KOPT-K1 (cell line): ENCODE results near the gene ANKS1A.

ENCODE experiments used
- H3K27ac ChIP-seq: fragments of 200-600 bp; sonication (generic); 2 replicates; pipeline ENCODE4 v1.5.1; 2016; ENCODE audit warnings: antibody characterized with exemption, mild to moderate bottlenecking, low read depth, low read length; ENCODE audit not compliant: poor library complexity, severe bottlenecking
- H3K36me3 ChIP-seq: fragments of 200-600 bp; sonication (generic); 2 replicates; pipeline ENCODE4 v1.5.1; 2017; ENCODE audit warnings: antibody characterized with exemption, mild to moderate bottlenecking, low read length, moderate library complexity; ENCODE audit not compliant: insufficient read depth
- H3K9me3 ChIP-seq: fragments of 200-600 bp; sonication (generic); 2 replicates; pipeline ENCODE4 v1.5.1; 2017; ENCODE audit warnings: antibody characterized with exemption, low read length, mild to moderate bottlenecking; ENCODE audit not compliant: insufficient read depth, poor library complexity, severe bottlenecking

The ANKS1A gene

GRCh38 chr6:35046103-35046502 is 157.0 kb downstream of the ANKS1A start:
- no peaks in the 10 kb centered on the region for H3K36me3 ChIP-seq
- no peak overlapping the region for H3K27ac ChIP-seq
- no peaks in the 10 kb centered on the region for H3K9me3 ChIP-seq

DNA sequence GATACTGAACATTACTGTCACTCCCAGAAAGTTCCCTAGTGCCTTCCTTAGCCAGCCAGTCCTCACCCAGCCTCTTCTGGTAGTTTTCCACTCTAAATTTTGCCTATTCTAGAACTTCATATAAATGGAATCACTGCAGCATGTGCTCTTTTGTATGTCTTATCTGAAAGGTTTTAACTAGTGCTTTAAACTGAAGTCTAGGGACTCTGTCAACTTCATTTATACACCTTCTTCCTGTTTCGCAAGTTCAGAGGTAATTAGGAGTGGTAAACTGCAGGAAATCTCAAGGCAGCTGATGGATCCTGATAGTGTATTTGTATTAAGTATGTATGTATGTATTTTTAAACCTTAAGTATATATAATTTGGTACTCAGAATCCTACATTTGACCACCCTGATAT is 157.8 kb downstream of the ANKS1A start:
- Histone ChIP-seq H3K27ac (peak overlapping the region; percentile 54), H3K36me3 (no peaks in the 10 kb centered on the region), H3K9me3 (no peaks in the 10 kb centered on the region)

DNA sequence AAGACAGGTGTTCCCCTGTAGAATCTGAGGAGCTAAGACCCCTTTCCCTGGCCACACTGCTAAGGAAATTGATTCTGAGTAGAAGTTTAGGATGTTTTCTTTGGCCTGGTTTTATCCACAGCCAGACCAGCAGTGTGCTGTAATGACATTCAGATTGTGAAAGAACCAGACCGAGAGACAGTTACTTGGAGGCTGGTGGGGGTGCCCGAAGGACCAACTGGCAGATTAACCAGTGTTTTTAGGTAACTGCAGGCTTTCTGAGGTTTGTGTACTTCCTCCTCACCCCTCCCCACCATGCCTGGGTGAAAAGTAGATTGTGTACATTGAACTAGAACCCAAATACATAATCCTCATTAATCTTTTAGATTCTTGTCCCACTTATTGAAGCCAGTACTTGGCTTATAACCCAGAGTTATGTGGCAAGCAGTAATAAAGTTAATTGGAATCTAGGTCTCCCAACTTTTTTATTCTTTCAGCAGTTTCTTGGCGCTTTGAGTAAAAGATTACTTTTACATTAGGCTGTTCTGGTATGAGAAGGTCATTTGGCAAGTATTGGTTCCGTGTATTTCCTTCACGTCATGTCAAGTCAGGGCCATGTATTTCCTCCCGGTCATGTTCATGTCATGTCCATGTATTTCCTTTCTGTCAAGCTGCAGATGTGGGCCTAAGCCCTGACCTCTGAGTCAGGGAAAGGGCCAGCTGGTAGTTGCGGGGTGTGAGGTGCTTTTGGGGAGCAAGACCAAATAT is 158.4 kb downstream of the ANKS1A start:
- Histone ChIP-seq H3K27ac (peak overlapping the region; percentile 54), H3K36me3 (no peaks in the 10 kb centered on the region), H3K9me3 (no peaks in the 10 kb centered on the region)

DNA sequence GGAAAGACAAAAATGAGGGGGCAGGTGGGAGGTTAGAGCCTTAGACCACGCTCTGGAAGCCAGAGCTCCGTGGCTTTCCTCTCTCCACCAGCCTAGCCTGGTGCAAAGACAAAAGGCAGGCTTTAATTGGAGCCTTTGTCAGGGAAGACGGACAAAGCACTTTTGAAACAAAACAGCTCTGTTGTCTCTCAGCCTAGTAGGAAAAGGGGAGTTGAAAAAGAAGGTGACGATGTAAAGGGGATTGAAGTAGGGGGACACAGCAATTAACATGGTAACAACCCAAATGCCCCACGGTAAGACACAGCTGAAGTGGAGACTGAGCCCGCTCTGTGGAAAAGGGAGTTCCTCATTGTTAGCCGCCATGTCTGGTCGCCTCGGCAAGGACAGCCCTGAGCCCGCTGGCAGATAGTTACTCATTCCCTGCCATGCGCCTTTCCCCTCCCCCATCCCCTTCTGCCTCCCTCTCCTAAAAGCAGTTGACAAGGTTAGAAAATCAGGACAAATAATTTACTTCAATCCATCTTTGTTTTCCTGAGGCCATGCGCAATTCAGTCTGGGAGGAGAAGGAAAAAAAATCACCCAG is 159.1 kb downstream of the ANKS1A start:
- no peaks in the 10 kb centered on the region for H3K36me3 ChIP-seq
- H3K27ac ChIP-seq = peak overlapping the region; percentile 54
- H3K9me3 ChIP-seq = no peaks in the 10 kb centered on the region

DNA sequence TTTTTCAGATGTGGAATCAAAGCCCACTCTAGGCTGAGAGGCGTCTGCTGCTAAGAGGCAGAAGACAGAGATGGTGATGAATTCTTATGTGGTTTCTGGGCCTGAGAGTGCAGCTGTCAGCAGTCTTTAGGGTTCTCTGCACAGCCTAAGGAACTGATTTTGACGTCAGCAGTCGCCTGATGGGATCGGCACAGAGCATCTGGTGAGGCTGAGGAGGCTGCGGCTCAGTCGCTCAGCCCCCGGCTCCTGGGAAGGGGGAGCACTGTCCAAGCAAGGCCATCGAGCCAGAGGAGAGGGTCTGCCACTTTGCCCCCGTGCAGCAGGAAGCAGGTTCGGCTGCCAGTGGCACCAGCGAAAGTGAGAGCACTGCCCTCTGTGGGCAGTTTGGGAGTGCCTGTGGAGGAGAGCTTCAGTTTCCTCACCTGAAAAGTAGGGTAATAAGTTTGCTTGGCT is 159.6 kb downstream of the ANKS1A start:
- Histone ChIP-seq H3K36me3 (no peaks in the 10 kb centered on the region), H3K9me3 (no peaks in the 10 kb centered on the region), H3K27ac (peak overlapping the region; percentile 54)

DNA sequence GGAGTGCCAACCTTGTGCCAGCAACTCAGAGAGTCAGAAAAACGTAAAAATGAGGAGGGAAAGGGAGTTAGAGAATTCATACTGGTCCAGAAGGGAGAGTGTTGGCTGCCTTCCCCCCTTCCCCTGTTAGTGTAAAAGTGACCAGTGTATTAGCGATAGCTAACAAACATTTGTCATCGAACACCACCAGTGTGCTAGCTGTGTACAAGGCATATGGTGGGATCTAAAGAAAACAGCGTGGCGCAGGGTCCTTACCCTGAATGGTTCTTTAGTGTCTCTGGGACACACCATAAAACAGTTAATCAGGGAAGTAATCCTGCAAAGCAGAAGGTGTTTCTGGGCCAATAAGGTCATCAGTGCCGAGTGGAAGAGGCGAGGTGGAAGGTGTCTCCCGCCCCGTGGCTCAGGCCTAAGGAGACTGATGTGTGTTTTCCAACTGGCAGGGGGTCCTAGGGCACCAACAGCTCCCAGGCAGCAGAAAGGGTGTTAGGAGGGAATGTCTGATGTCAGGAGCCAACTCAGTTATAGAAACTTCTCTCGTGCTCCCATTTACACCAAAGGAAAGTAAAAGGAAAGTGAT is 160.2 kb downstream of the ANKS1A start:
- peak overlapping the region; percentile 54 for H3K27ac ChIP-seq
- no peaks in the 10 kb centered on the region for H3K36me3 ChIP-seq
- no peaks in the 10 kb centered on the region for H3K9me3 ChIP-seq

GRCh38 chr6:35049900-35050756 is 161.1 kb downstream of the ANKS1A start:
- no peaks in the 10 kb centered on the region for H3K9me3 ChIP-seq
- no peaks in the 10 kb centered on the region for H3K36me3 ChIP-seq
- peak overlapping the region; percentile 54 for H3K27ac ChIP-seq

DNA sequence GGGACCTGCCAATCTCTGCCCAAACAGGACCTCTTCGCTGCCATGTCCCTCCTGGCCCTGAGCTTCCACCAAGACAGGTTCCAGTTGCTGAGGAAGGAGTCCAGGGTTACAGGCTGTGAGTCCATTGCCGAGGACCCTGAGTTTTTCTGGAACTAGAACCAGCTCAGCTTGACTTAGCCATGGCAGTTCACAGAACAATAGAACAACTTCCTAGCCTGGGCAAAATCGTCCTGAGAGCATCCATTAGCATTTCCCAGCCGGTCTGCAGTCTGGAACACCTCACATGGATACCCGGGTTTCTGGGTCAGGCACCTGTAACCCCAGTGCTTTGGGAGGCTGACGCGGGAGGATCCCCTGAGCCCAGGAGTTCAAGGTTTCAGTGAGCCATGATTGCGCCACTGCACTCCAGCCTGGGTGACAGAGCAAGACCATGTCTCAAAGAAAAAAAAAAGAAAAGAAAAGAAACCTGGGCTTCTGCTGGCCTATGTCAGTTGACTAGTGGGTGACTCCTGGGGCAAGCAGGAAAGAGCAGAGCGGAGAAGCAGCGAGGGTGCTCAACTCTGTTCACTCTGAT is 161.8 kb downstream of the ANKS1A start:
- peak overlapping the region; percentile 54 for H3K27ac ChIP-seq
- no peaks in the 10 kb centered on the region for H3K9me3 ChIP-seq
- no peaks in the 10 kb centered on the region for H3K36me3 ChIP-seq

DNA sequence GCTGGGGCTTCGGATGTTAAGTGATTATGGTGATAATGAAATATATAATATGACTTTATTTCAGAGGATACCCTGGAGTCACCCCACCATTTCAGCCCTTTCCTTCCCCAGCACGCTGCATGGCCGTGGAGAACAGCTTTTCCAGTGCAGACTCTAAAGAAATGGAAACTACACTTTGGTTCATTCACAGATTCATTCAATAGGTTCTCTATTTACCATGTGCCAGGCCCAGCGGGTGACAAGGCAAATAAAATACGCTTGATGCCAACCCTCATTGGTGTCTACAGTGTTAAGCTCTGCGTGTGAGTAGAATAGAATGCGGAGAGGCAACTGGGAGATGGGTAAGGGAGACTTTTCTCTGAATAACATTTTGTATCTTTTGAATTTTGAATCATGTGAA is 162.3 kb downstream of the ANKS1A start:
- Histone ChIP-seq H3K9me3 (no peaks in the 10 kb centered on the region), H3K27ac (no peak overlapping the region), H3K36me3 (no peaks in the 10 kb centered on the region)

GRCh38 chr6:35051997-35052583 is 163.0 kb downstream of the ANKS1A start:
- Histone ChIP-seq H3K27ac (no peak overlapping the region), H3K36me3 (no peaks in the 10 kb centered on the region), H3K9me3 (no peaks in the 10 kb centered on the region)

- Histone ChIP-seq H3K36me3 (no peaks in the 10 kb centered on the region), H3K9me3 (no peaks in the 10 kb centered on the region), H3K27ac (no peak overlapping the region)
These were observed 163.9 kb downstream of the ANKS1A start for GRCh38 chr6:35052694-35053565.

DNA sequence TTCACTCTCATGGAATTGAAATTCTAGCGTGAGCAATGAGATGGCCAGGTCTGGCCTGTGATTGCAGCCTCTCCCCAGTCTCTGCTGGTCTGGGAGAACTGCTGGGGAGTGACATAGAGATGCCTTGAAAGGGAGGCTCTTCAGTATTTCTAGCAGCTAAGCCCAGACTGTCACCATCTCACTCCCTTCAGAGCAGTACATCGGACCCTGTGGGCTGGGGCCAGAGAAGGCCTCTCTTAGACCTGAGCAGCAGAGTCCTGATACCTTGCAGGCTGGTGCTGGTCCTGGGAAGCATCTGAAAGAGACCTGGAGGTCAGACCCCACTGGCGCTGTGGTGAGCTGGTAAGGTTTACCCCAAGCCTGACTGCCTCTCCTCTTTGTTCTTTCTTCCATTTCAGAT is 164.6 kb downstream of the ANKS1A start:
- Histone ChIP-seq H3K36me3 (no peaks in the 10 kb centered on the region), H3K9me3 (no peaks in the 10 kb centered on the region), H3K27ac (no peak overlapping the region)

GRCh38 chr6:35054106-35054742 is 165.2 kb downstream of the ANKS1A start:
- Histone ChIP-seq H3K27ac (no peak overlapping the region), H3K36me3 (no peaks in the 10 kb centered on the region), H3K9me3 (no peaks in the 10 kb centered on the region)
